Measurements from ENCODE around the gene CORO1A.

CORO1A gene

DNA sequence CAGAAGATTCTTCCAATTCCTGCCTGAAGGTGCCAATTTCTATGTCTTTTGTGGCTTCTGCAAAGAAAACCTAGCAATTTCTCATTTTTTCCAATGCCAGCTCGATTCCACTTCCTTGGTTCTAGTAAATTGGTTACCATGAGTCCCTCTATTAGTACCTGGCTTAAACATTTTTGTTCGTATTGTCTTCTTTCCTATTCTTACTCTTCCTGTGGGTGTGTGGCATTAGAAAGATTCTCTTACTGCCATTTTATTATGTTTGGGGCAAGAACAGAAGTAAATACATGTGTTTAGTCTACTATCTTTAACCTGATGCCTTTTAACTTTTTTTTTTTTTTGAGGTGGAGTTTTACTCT lies 40.1 kb upstream of the CORO1A start:
- in situ Hi-C loops (cut with HindIII; ENCODE audit: low sequenced_read_pairs), result no loop called here

DNA sequence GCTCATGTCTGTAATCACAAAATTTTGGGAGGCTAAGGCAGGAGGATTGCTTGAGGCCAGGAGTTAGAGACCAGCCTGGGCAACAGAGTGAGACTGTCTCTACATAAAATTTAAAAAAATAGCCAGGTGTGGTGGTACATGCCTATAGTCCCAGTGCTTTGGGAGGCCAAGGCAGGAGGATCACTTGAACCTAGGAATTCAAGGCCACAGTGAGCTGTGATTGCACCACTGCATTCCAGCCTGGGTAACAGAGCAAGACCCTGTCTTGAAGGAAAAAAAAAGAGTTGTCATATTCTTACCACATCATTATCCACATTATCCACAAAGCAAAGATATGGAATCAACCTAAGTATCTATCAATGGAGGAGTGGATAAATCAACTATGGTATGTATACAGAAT lies 39.4 kb upstream of the CORO1A start:
- H3K4me3 ChIP-seq (ENCODE audit: low read depth, low read length), result no peak overlapping the region
- in situ Hi-C loops (cut with HindIII; ENCODE audit: low sequenced_read_pairs), result no loop called here
- TF ChIP-seq, protein P1, sequence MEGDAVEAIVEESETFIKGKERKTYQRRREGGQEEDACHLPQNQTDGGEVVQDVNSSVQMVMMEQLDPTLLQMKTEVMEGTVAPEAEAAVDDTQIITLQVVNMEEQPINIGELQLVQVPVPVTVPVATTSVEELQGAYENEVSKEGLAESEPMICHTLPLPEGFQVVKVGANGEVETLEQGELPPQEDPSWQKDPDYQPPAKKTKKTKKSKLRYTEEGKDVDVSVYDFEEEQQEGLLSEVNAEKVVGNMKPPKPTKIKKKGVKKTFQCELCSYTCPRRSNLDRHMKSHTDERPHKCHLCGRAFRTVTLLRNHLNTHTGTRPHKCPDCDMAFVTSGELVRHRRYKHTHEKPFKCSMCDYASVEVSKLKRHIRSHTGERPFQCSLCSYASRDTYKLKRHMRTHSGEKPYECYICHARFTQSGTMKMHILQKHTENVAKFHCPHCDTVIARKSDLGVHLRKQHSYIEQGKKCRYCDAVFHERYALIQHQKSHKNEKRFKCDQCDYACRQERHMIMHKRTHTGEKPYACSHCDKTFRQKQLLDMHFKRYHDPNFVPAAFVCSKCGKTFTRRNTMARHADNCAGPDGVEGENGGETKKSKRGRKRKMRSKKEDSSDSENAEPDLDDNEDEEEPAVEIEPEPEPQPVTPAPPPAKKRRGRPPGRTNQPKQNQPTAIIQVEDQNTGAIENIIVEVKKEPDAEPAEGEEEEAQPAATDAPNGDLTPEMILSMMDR (IDR thresholded peaks at IDR 0.05; ENCODE audit: low read depth, low read length), result no peak
- DNase-seq (ENCODE audit: low read depth, low spot score), result no peak

More for the DNA sequence above, 40.1 kb upstream of the CORO1A start:
- no peak for DNase-seq (ENCODE audit: low read depth, low spot score)
- TF ChIP-seq, protein P1 (IDR thresholded peaks at IDR 0.05; ENCODE audit: low read depth, low read length), result no peak
- H3K4me3 ChIP-seq (ENCODE audit: low read depth, low read length), result no peak overlapping the region

DNA sequence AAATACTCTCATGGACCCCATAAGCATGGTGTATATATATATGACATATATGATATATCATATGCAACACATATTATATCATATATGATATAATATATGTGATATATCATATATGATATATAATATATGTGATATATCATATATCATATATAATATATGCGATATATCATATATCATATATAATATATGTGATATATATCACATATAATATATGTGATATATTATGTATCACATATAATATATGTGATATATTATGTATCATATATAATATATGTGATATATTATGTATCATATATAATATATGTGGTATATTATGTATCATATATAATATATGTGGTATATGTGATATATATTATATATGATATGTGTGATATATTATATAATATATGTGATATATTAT lies 38.5 kb upstream of the CORO1A start:
- H3K4me3 ChIP-seq (ENCODE audit: low read depth, low read length), result no peak overlapping the region
- in situ Hi-C loops (cut with HindIII; ENCODE audit: low sequenced_read_pairs), result no loop called here
- DNase-seq (ENCODE audit: low read depth, low spot score), result no peak
- TF ChIP-seq, protein P1 (IDR thresholded peaks at IDR 0.05; ENCODE audit: low read depth, low read length), result no peak

DNA sequence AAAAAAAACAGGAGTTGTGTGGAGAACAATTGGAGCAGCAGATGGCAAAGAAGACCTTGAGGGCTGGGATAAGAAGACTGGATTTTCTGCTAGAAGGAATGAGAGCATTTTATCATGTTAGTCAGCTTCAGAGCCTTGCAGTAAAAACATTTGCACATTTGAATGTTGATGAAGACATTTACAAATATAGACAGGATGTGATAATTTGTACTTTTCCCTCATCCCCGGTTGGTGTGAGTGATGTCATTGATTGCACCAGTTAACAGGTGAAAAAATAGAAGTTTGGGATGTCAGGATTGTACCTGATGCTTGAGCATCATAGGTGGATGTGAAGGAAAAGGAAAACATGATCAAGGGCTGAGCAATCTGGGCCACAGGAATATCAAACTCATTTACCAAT lies 37.7 kb upstream of the CORO1A start:
- TF ChIP-seq, protein P1 (IDR thresholded peaks at IDR 0.05; ENCODE audit: low read depth, low read length), result no peak
- H3K4me3 ChIP-seq (ENCODE audit: low read depth, low read length), result no peak overlapping the region
- no peak for DNase-seq (ENCODE audit: low read depth, low spot score)
- in situ Hi-C loops (cut with HindIII; ENCODE audit: low sequenced_read_pairs), result no loop called here

DNA sequence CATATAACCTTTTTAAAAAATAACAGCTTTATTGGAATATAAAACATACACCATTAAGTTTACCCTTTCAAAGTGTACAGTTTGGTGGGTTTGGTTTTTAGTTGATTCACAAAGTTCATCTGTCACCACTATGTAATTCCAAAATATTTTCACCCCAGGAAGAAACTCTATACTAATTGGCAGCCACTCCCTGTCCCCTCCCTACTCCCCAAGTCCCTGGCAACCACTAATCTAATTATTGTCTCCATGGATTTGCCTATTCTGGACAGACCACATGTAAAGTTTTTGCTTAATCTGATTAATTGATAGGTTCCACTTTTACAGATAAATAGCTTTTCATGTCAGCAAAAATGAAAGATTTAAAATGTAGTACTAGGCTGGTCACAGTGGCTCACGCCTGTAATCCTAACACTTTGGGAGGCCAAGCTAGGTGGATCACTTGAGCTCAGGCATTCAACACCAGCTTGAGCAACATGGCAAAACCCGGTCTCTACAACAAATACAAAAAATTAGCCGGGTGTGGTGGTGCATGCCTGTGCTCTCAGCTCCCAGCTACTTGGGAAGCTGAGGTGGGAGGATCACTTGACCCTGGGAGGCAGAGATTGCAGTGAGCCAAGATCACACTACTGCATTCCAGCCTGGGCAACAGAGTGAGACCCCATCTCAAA lies 35.4 kb upstream of the CORO1A start:
- H3K4me3 ChIP-seq (ENCODE audit: low read depth, low read length), result no peak overlapping the region
- no peak for DNase-seq (ENCODE audit: low read depth, low spot score)
- in situ Hi-C loops (cut with HindIII; ENCODE audit: low sequenced_read_pairs), result no loop called here
- TF ChIP-seq, protein P1 (IDR thresholded peaks at IDR 0.05; ENCODE audit: low read depth, low read length), result no peak

DNA sequence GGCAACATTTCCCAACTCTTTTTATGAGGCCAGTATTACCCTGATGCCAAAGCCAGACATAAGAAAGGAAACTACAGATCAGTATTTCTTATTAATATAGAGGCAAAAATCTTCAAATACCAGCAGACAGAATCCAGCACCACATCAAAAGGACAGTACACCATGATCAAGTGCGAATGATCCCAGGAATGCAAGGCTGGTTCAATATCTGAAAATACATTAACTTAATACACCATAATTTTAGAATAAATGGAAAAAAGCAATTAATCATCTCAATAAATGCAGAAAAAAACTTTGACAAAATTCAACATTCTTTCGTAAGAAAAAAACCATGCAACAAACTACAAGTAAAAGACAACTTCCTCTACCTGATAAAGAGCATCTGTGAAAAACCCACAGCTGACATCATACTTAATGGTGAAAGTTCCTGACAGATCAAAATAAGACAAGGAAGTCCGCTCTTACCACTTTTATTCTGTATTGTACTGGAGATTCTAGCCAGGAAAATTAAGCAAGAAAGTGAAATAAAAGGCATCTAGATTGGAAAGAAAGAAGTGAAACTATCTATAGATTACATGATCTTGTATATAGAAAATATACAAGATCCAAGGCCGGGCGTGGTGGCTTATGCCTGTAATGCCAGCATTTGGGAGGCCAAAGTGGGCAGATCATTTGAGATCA lies 34.0 kb upstream of the CORO1A start:
- in situ Hi-C loops (cut with HindIII; ENCODE audit: low sequenced_read_pairs), result no loop called here
- TF ChIP-seq, protein P1 (IDR thresholded peaks at IDR 0.05; ENCODE audit: low read depth, low read length), result no peak
- H3K4me3 ChIP-seq (ENCODE audit: low read depth, low read length), result no peak overlapping the region
- peak; percentile 3 for DNase-seq (ENCODE audit: low read depth, low spot score)

All from astrocyte of the spinal cord (primary cell).